Measurements from ENCODE around the gene GSPT2.
"Not testable (repeated sequence)": the region's sequence is repeated elsewhere in the genome, so short reads cannot be mapped to it uniquely, and the experiment has no call there.

The GSPT2 gene

GRCh38 chrX:51743179-51743957 lies at the start of gene GSPT2:
GSPT2 (plus strand) TSS chrX:51743442; CDS start chrX:51743627, 185 bp downstream.
- DNase-seq (ENCODE audit: low spot score), result peak; percentile 69

DNA sequence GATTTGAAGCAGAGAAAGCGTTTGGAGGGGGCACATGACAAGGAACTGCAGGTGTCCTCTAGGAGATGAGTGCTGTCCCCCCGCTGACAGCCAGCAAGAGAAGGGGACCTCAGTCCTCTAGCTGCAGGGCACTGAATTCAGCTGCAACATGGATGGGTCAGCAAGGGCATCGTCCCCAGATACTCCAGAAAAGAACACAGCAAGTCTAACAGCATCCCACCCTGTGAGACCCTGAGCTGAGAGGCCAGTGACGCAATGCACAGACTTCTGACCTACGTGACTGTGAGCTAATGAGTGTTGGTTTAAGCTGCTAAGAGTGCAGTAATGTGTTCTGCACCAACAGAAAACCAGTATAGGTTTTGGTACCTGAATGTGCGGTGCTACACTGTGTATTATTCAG lies 49.0 kb upstream of the GSPT2 start:
- DNase-seq (ENCODE audit: low spot score), result no peak

DNA sequence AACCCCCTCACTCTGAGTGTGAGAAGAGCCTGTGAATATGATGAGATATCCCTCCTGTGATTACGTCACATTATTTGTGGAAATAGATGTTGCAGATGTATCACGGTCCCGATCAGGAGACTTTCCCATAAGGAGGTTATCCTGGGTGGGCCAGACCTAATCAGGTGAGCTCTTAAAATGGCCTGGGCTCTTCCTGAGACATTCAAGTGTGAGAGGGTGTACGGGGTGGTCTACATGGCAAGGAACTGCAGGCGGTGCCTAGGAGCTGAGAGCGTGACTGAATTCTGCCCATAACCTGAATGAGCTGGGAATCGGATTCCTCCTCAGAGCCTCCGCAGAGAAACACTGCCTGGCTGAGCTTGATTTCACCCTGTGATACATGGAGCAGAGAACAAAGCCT lies 45.8 kb upstream of the GSPT2 start:
- no peak for DNase-seq (ENCODE audit: low spot score)

GRCh38 chrX:51710277-51711164 lies 32.7 kb upstream of the GSPT2 start, which contains the start of gene CENPVL1:
CENPVL1 (plus strand) TSS chrX:51710512; CDS start chrX:51710512, 0 bp downstream.
- DNase-seq (ENCODE audit: low spot score), result not testable (repeated sequence)

- DNase-seq (ENCODE audit: low spot score), result not testable (repeated sequence)
These were observed 30.1 kb upstream of the GSPT2 start for GRCh38 chrX:51712943-51713647.

- no peak for DNase-seq (ENCODE audit: low spot score)
These were observed 15.0 kb upstream of the GSPT2 start for GRCh38 chrX:51728202-51728601.

DNA sequence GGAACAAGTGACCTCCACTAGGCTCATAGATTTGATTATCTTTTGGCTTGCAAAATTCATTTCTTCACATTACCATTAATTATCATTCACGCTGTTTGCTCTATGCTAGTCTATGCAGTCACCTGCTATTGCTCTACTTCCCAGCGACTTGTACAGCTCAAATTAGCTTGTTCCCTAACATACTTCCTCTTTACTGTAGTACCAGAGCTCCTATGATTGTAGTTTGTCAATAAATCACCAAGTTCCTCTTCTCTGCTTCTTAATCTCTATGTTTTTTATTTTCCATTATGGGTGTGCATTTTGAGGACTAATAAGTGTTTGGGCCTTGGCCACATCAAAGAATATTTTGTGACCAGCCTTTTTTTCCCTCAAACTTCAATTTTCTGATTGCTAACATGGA lies 6.2 kb upstream of the GSPT2 start:
- no peak for DNase-seq (ENCODE audit: low spot score)

DNA sequence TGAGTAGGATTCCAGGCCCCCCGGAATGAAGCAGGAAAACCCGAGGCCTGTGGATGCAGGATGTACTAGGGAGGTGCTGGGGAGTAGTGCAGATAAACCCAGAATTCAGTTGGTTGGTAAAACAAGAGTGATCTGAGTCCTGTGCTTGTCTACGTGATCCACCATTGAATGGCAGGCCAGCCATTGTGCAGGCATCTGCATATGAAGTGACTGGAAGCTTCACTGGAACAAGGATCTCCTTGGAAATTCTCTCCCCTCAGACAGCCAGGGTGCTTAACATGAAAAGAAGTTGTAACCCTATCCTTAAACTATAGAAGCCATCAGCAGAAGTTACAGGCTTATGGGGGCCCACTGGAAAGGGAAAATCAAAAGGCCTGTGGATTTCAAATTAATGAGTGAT lies 656 bp upstream of the GSPT2 start:
- DNase-seq (ENCODE audit: low spot score), result no peak

GRCh38 chrX:51747671-51748070 lies 4.4 kb downstream of the GSPT2 start:
- no peak for DNase-seq (ENCODE audit: low spot score)

- DNase-seq (ENCODE audit: low spot score), result no peak
These were observed 16.0 kb downstream of the GSPT2 start for GRCh38 chrX:51759055-51759839.

GRCh38 chrX:51760657-51761056 lies 17.4 kb downstream of the GSPT2 start:
- no peak for DNase-seq (ENCODE audit: low spot score)

GRCh38 chrX:51766546-51766945 lies 23.3 kb downstream of the GSPT2 start:
- no peak for DNase-seq (ENCODE audit: low spot score)

- DNase-seq (ENCODE audit: low spot score), result no peak
These were observed 33.6 kb downstream of the GSPT2 start for GRCh38 chrX:51776851-51777250.

DNA sequence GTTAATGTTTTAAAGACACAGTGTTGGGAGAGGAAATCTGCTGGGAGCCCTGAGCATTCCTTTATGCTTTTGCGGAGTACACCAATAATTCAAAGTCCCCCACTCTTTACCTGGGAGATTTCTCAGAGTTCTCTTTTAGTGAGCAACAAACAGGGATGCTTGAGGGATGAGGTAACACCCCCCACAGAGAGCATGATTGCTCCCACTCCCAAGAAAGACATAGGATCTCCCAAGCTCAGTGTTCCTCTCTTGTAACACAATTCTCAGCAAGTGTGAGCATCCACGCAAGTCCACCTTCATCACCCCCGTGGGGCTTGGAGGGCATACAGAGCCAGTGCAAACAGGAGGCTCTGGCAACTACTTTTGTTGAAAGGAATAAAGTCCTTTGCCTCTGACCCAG lies 36.1 kb downstream of the GSPT2 start:
- no peak for DNase-seq (ENCODE audit: low spot score)

GRCh38 chrX:51795136-51795535 lies 51.9 kb downstream of the GSPT2 start:
- DNase-seq (ENCODE audit: low spot score), result no peak
